BE2C (cell line): ENCODE results near the gene RIMKLA.

Source experiments
- DNase-seq: peaks from one replicate; pipeline ENCODE4 v3.0.0-alpha.2; 2020
- H3K27me3 ChIP-seq: fragments of 250-450 bp; sonication (Bioruptor Pico); 2 replicates; pipeline ENCODE4 v1.5.1; 2020; ENCODE audit warnings: mild to moderate bottlenecking
- H3K36me3 ChIP-seq: fragments of 250-450 bp; sonication (Bioruptor Pico); 2 replicates; pipeline ENCODE4 v1.5.1; 2020; ENCODE audit warnings: mild to moderate bottlenecking
- H3K4me1 ChIP-seq: fragments of 250-450 bp; sonication (Bioruptor Pico); 2 replicates; pipeline ENCODE4 v1.5.1; 2020
- H3K4me3 ChIP-seq: 2 replicates; pipeline ENCODE4 v1.5.1; 2011; ENCODE audit warnings: low read depth, low read length
- H3K9me3 ChIP-seq: fragments of 250-450 bp; sonication (Bioruptor Pico); 2 replicates; pipeline ENCODE4 v1.5.1; 2020
- TF ChIP-seq, protein P1 (sequence below): IDR thresholded peaks from 2 replicates; pipeline ENCODE4 v1.5.1; 2012; ENCODE audit warnings: mild to moderate bottlenecking, low read depth, low read length

RIMKLA gene

DNA sequence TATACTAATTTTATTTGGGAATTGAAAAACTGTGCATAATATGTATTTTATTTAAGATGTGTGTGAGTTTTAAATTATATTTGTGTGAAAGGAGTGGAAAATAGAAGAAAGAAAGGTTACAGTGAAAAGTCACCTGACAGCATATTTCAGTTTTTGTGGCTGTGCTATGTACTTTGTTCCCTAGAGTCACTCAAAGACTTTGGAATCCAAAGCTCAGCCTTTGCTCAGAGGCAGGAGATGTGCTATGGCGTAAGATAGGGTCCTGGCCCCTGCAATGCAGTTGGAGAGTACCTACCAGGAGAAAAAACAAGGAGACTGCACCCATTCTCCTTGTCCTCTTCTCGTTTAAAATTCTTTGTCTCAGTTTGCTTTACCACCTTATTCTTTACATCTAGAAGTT is 85.4 kb downstream of the RIMKLA start:
- H3K36me3 ChIP-seq, result no peaks in the 10 kb centered on the region
- no peak for DNase-seq
- no peak overlapping the region for H3K4me3 ChIP-seq
- TF ChIP-seq, protein P1, sequence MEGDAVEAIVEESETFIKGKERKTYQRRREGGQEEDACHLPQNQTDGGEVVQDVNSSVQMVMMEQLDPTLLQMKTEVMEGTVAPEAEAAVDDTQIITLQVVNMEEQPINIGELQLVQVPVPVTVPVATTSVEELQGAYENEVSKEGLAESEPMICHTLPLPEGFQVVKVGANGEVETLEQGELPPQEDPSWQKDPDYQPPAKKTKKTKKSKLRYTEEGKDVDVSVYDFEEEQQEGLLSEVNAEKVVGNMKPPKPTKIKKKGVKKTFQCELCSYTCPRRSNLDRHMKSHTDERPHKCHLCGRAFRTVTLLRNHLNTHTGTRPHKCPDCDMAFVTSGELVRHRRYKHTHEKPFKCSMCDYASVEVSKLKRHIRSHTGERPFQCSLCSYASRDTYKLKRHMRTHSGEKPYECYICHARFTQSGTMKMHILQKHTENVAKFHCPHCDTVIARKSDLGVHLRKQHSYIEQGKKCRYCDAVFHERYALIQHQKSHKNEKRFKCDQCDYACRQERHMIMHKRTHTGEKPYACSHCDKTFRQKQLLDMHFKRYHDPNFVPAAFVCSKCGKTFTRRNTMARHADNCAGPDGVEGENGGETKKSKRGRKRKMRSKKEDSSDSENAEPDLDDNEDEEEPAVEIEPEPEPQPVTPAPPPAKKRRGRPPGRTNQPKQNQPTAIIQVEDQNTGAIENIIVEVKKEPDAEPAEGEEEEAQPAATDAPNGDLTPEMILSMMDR, result no peak
- H3K9me3 ChIP-seq, result no peaks in the 10 kb centered on the region
- no peaks in the 10 kb centered on the region for H3K4me1 ChIP-seq
- H3K27me3 ChIP-seq, result no peaks in the 10 kb centered on the region; the same call in 1 of the 2 replicates

DNA sequence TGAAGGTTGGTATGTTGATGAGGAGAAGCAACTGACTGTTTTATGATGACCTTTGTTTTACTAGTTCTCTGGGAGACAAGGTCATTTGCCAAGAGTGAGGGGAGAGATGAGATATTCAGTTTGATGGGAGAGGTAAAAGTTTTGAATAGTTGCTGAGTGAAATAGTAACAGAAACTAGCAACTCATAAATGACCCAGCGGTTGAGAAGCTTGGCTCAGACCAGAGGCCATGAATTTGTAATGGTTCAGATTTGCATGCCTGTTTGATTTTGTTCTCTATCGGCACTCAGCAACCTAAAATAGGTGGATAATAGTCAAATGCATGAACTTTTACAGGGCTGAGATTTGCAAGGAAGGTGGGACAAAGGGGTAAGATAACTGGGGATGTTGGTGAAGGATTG is 89.1 kb downstream of the RIMKLA start:
- no peaks in the 10 kb centered on the region for H3K4me1 ChIP-seq
- H3K36me3 ChIP-seq, result no peaks in the 10 kb centered on the region
- TF ChIP-seq, protein P1, result no peak
- no peaks in the 10 kb centered on the region for H3K9me3 ChIP-seq
- no peak for DNase-seq
- no peak overlapping the region for H3K4me3 ChIP-seq
- no peaks in the 10 kb centered on the region for H3K27me3 ChIP-seq
